SU-DHL-6 (cell line): ENCODE results near the gene PNPLA7.
"Not testable (repeated sequence)": the region's sequence is repeated elsewhere in the genome, so short reads cannot be mapped to it uniquely, and the experiment has no call there.

Experiments used
- H2AFZ ChIP-seq: fragments of 200-600 bp; sonication (generic); 2 replicates; pipeline ENCODE4 v1.6.1; 2014; ENCODE audit warnings: low read depth, mild to moderate bottlenecking, moderate library complexity, mixed read lengths, antibody characterized with exemption, low read length; ENCODE audit not compliant: severe bottlenecking
- H3F3A ChIP-seq: fragments of 200-600 bp; shearing (Covaris generic); 2 replicates; pipeline ENCODE4 v1.6.0; 2016; ENCODE audit warnings: antibody characterized with exemption, mild to moderate bottlenecking; ENCODE audit not compliant: insufficient read depth
- H3K27ac ChIP-seq: fragments of 200-600 bp; sonication (generic); 2 replicates; pipeline ENCODE4 v1.5.1; 2016; ENCODE audit warnings: low read depth, mild to moderate bottlenecking, low read length, moderate library complexity, mixed read lengths
- H3K27me3 ChIP-seq: fragments of 200-600 bp; sonication (generic), shearing (Covaris generic); 2 replicates; pipeline ENCODE4 v1.6.0; 2014; ENCODE audit warnings: mild to moderate bottlenecking, low read length
- H3K36me3 ChIP-seq: fragments of 200-600 bp; sonication (generic); 2 replicates; pipeline ENCODE4 v1.6.1; 2014; ENCODE audit warnings: mild to moderate bottlenecking, low read length, mixed read lengths
- H3K4me2 ChIP-seq: fragments of 300-600, 200-600 bp; shearing (Covaris generic), sonication (generic); 2 replicates; pipeline ENCODE4 v1.6.0; 2014; ENCODE audit warnings: low read length, low read depth, mild to moderate bottlenecking; ENCODE audit not compliant: poor library complexity, severe bottlenecking
- H3K4me3 ChIP-seq: fragments of 200-600 bp; sonication (generic); 2 replicates; pipeline ENCODE4 v1.5.1; 2014; ENCODE audit warnings: antibody characterized with exemption, low read length, mild to moderate bottlenecking, mixed read lengths; ENCODE audit not compliant: insufficient read depth, poor library complexity, severe bottlenecking
- H3K79me2 ChIP-seq: fragments of 200-600 bp; sonication (generic); 2 replicates; pipeline ENCODE4 v1.6.1; 2014; ENCODE audit warnings: mild to moderate bottlenecking, low read length, moderate library complexity; ENCODE audit not compliant: insufficient read depth
- H3K9ac ChIP-seq: fragments of 200-600 bp; sonication (generic); 2 replicates; pipeline ENCODE4 v1.7.0; 2014; ENCODE audit warnings: mild to moderate bottlenecking, low read length
- H3K9me2 ChIP-seq: fragments of 200-600 bp; sonication (generic); replicated peaks from 2 replicates; pipeline ENCODE4 v1.6.1; 2014; ENCODE audit warnings: low read length; ENCODE audit not compliant: insufficient read depth
- H3K9me3 ChIP-seq: fragments of 200-600 bp; sonication (generic); 2 replicates; pipeline ENCODE4 v1.6.1; 2014; ENCODE audit warnings: low read length, mixed read lengths; ENCODE audit not compliant: insufficient read depth
- H4K20me1 ChIP-seq: fragments of 200-600 bp; sonication (generic); 2 replicates; pipeline ENCODE4 v1.6.1; 2014; ENCODE audit warnings: low read depth, mild to moderate bottlenecking, antibody characterized with exemption, low read length, moderate library complexity, mixed read lengths
- EZH2phosphoT487 ChIP-seq: fragments of 200-600 bp; sonication (generic), shearing (Covaris generic); conservative IDR thresholded peaks from 2 replicates; pipeline ENCODE4 v1.6.1; 2018; ENCODE audit warnings: mild to moderate bottlenecking, antibody characterized with exemption, low read length, moderate library complexity, mixed read lengths
- TF ChIP-seq, protein P1 (sequence below): fragments of 200-600 bp; sonication (generic); IDR thresholded peaks from one replicate; pipeline ENCODE4 v1.5.1; 2017; ENCODE audit warnings: antibody characterized with exemption, mild to moderate bottlenecking, low read length, moderate library complexity; ENCODE audit not compliant: insufficient read depth, poor library complexity, severe bottlenecking

The PNPLA7 gene

DNA sequence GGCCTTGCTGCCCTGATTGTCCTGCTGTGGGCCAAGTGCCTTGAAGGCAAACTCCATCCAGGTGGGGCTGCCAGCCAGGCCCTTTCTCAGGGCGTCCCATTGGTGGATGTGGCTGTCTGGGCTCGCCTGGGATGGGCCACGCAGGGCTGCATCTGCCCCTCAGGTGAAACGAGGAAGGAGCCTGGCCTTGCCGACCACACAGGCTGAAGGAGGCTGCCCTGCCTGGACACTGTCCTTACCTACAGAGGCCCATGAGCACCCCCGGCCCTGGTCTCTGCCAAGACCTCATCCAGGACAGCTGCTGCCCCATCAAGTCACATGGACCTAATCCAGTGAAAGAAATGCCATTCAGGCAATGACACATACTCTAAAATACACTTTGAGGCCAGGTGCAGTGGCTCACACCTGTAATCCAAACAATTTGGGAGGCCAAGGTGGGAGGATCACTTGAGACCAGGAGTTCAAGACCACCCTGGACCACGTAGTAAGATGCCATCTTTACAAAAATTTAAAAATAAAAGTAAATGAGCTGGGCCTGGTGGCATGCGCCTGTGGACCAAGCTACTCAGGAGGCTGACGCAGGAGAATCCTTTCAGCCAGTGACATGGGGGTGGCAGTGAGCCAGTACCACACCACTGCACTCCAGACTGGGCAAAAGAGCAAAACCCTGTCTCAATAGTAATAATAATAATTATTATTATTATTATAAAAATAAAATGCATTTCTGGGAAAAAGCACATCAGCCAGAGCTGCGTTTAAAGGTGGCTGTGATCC, 33.9 kb downstream of the PNPLA7 start:
- Histone ChIP-seq H3K79me2 (no peaks in the 10 kb centered on the region), H2AFZ (no peak overlapping the region), H3K36me3 (no peaks in the 10 kb centered on the region), H3K9me2 (no peaks in the 10 kb centered on the region), H3F3A (no peaks in the 10 kb centered on the region), H3K4me3 (no peak overlapping the region), H3K27ac (no peak overlapping the region), H3K27me3 (no peaks in the 10 kb centered on the region), H3K4me2 (no peak overlapping the region), H4K20me1 (no peaks in the 10 kb centered on the region), H3K9ac (no peak overlapping the region), H3K9me3 (no peaks in the 10 kb centered on the region)
- no peak for TF ChIP-seq EZH2phosphoT487
- TF ChIP-seq, protein P1, sequence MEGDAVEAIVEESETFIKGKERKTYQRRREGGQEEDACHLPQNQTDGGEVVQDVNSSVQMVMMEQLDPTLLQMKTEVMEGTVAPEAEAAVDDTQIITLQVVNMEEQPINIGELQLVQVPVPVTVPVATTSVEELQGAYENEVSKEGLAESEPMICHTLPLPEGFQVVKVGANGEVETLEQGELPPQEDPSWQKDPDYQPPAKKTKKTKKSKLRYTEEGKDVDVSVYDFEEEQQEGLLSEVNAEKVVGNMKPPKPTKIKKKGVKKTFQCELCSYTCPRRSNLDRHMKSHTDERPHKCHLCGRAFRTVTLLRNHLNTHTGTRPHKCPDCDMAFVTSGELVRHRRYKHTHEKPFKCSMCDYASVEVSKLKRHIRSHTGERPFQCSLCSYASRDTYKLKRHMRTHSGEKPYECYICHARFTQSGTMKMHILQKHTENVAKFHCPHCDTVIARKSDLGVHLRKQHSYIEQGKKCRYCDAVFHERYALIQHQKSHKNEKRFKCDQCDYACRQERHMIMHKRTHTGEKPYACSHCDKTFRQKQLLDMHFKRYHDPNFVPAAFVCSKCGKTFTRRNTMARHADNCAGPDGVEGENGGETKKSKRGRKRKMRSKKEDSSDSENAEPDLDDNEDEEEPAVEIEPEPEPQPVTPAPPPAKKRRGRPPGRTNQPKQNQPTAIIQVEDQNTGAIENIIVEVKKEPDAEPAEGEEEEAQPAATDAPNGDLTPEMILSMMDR = no peak

GRCh38 chr9:137515338-137515724, 34.9 kb downstream of the PNPLA7 start:
- Histone ChIP-seq H3K9me3 (no peaks in the 10 kb centered on the region), H3K4me2 (no peak overlapping the region), H3K36me3 (no peaks in the 10 kb centered on the region), H3K79me2 (no peaks in the 10 kb centered on the region), H3K27ac (no peak overlapping the region), H3F3A (no peaks in the 10 kb centered on the region), H2AFZ (no peak overlapping the region), H3K4me3 (no peak overlapping the region), H3K9me2 (no peaks in the 10 kb centered on the region), H3K27me3 (no peaks in the 10 kb centered on the region), H3K9ac (no peak overlapping the region), H4K20me1 (no peaks in the 10 kb centered on the region)
- TF ChIP-seq, protein P1 = no peak
- TF ChIP-seq EZH2phosphoT487 = no peak

- Histone ChIP-seq H3K9ac (no peak overlapping the region), H4K20me1 (no peaks in the 10 kb centered on the region), H3K27ac (no peak overlapping the region), H3K27me3 (no peaks in the 10 kb centered on the region), H3K4me2 (no peak overlapping the region), H3K9me2 (no peaks in the 10 kb centered on the region), H3K9me3 (no peaks in the 10 kb centered on the region), H2AFZ (no peak overlapping the region), H3F3A (no peaks in the 10 kb centered on the region), H3K36me3 (no peaks in the 10 kb centered on the region), H3K79me2 (no peaks in the 10 kb centered on the region), H3K4me3 (no peak overlapping the region)
- TF ChIP-seq EZH2phosphoT487 = no peak
- TF ChIP-seq, protein P1 = no peak
These were observed 35.4 kb downstream of the PNPLA7 start for GRCh38 chr9:137514691-137515337.

DNA sequence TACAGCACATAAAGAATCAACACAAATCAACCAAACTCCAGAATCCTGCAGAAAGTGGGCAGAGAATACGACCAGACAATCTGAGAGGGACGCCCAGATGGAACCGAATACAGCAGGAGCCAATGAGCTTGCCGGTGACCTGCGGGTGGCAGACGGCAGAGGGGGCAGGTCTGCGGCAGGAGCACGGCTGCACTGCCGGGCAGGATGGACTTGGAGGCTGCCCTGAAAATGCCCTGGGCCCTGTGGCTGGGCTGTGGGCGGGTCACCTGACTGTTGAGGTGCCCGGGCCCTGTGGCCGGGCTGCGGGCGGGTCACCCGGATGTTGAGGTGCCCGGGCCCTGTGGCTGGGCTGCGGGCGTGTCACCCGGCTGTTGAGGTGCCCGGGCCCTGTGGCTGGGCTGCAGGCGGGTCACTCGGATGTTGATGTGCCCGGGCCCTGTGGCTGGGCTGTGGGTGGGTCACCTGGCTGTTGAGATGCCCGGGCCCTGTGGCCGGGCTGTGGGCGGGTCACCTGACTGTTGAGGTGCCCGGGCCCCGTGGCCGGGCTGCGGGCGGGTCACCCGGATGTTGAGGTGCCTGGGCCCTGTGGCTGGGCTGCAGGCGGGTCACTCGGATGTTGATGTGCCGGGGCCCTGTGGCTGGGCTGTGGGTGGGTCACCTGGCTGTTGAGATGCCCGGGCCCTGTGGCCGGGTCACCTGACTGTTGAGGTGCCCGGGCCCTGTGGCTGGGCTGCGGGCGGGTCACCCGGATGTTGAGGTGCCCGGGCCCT, 36.2 kb downstream of the PNPLA7 start:
- not testable (repeated sequence) for H2AFZ ChIP-seq

GRCh38 chr9:137513136-137513535, 37.1 kb downstream of the PNPLA7 start:
- not testable (repeated sequence) for H3K9ac ChIP-seq, H3F3A ChIP-seq, H3K27ac ChIP-seq, H3K9me2 ChIP-seq, H4K20me1 ChIP-seq, H3K9me3 ChIP-seq, H3K27me3 ChIP-seq, H3K4me2 ChIP-seq, H3K36me3 ChIP-seq, H3K79me2 ChIP-seq, H3K4me3 ChIP-seq, H2AFZ ChIP-seq

More for the DNA sequence above, 36.2 kb downstream of the PNPLA7 start:
- not testable (repeated sequence) for H3K9me3 ChIP-seq, H3K4me2 ChIP-seq, H3K27me3 ChIP-seq, H3K79me2 ChIP-seq, H3K9ac ChIP-seq, H3F3A ChIP-seq, H3K9me2 ChIP-seq, H3K4me3 ChIP-seq, H4K20me1 ChIP-seq, H3K36me3 ChIP-seq, H3K27ac ChIP-seq
